HepG2 (cell line): ENCODE results near the gene AMIGO3. TPM values are rescaled to one million over a fixed set of nuclear protein-coding genes. Genes with fewer than 3 reads are reported as not detected.

ENCODE experiments used
- GATAD1 ChIP-seq: IDR thresholded peaks from 2 replicates; pipeline ENCODE4 v1.6.1; 2016; ENCODE audit warnings: missing genetic modification reagents, missing compliant biosample characterization
- KDM2A ChIP-seq: sonication (generic); formaldehyde crosslinking; IDR thresholded peaks from 2 replicates; pipeline ENCODE4 v1.4.0; 2020; ENCODE audit warnings: low read depth, missing genetic modification reagents, borderline replicate concordance
- NAIF1 ChIP-seq: sonication (generic); formaldehyde crosslinking; IDR thresholded peaks from 2 replicates; pipeline ENCODE4 v1.5.0; 2020; ENCODE audit warnings: mild to moderate bottlenecking, missing genetic modification reagents, borderline replicate concordance
- RBM22 ChIP-seq: fragments of 200-400 bp; formaldehyde crosslinking; optimal IDR thresholded peaks from 2 replicates; pipeline ENCODE3; 2017; ENCODE audit warnings: mild to moderate bottlenecking, low read length, moderate library complexity
- SAFB2 ChIP-seq: sonication (generic); formaldehyde crosslinking; IDR thresholded peaks from 2 replicates; pipeline ENCODE4 v1.5.1; 2020; ENCODE audit warnings: missing genetic modification reagents, low read depth, mild to moderate bottlenecking, borderline replicate concordance
- ZBTB3 ChIP-seq: sonication (generic); formaldehyde crosslinking; IDR thresholded peaks from 2 replicates; pipeline ENCODE4 v1.4.0; 2020; ENCODE audit warnings: low read depth, mild to moderate bottlenecking, moderate library complexity, missing genetic modification reagents, borderline replicate concordance
- ZNF260 ChIP-seq: sonication (generic); formaldehyde crosslinking; IDR thresholded peaks from 2 replicates; pipeline ENCODE4 v1.4.0; 2020; ENCODE audit warnings: missing genetic modification reagents, low read depth, mild to moderate bottlenecking, borderline replicate concordance
- ZNF292 ChIP-seq: sonication (generic); formaldehyde crosslinking; IDR thresholded peaks from 2 replicates; pipeline ENCODE4 v1.8.1; 2022; ENCODE audit warnings: mild to moderate bottlenecking, low read depth, missing genetic modification reagents, borderline replicate concordance
- polyA plus RNA-seq, 8 experiments: library from polyadenylated mRNA; depleted of rRNA in 3 of 8; stranded (reverse) in 7 of 8; unstranded in 1 of 8; fragments of >200 nt; fragmentation: Illumina TruSeq in 4 of 8; extraction: Trizol in 4 of 8; gene quantifications; 2 replicates each; pipeline versions ENCODE4 v1.2.1 to v1.2.3, GENCODE V29; 2011 to 2016; ENCODE audit warnings: low read depth in 4 of 8, missing spikeins in 1 of 8, mixed read lengths in 1 of 8; ENCODE audit not compliant: insufficient read depth in 1 of 8
- total RNA-seq, 5 experiments: library from RNA; depleted of rRNA; stranded (reverse); fragments of >200 nt; fragmentation: Illumina TruSeq; extraction: Trizol; gene quantifications; 2 replicates each; pipeline ENCODE4 v1.2.3, GENCODE V29; 2016; ENCODE audit warnings: low read depth in 1 of 5
- TF ChIP-seq, protein P1 (sequence below): sonication (generic); formaldehyde crosslinking; IDR thresholded peaks from 2 replicates; pipeline ENCODE4 v1.5.1; 2020; ENCODE audit warnings: mild to moderate bottlenecking, missing genetic modification reagents, moderate library complexity
- TF ChIP-seq, protein P2 (sequence below): sonication (generic); formaldehyde crosslinking; IDR thresholded peaks from 2 replicates; pipeline ENCODE4 v1.9.0; 2022; ENCODE audit warnings: missing genetic modification reagents, mild to moderate bottlenecking, borderline replicate concordance
- TF ChIP-seq, protein P3 (sequence below): sonication (generic); formaldehyde crosslinking; IDR thresholded peaks from one replicate; pipeline ENCODE4 v1.5.1; 2020; ENCODE audit warnings: mild to moderate bottlenecking, missing genetic modification reagents; ENCODE audit errors: not compliant biosample characterization
- TF ChIP-seq, protein P4 (sequence below): sonication (generic); formaldehyde crosslinking; conservative IDR thresholded peaks from 2 replicates; pipeline ENCODE4 v1.8.1; 2023; ENCODE audit warnings: missing genetic modification reagents

The AMIGO3 gene
- total and polyA plus RNA-seq, 2 of the 13 experiments (the other 11 are each of a cell fraction or from before 2014, with no cell fraction given): 0.35 TPM; not detected in 1

DNA sequence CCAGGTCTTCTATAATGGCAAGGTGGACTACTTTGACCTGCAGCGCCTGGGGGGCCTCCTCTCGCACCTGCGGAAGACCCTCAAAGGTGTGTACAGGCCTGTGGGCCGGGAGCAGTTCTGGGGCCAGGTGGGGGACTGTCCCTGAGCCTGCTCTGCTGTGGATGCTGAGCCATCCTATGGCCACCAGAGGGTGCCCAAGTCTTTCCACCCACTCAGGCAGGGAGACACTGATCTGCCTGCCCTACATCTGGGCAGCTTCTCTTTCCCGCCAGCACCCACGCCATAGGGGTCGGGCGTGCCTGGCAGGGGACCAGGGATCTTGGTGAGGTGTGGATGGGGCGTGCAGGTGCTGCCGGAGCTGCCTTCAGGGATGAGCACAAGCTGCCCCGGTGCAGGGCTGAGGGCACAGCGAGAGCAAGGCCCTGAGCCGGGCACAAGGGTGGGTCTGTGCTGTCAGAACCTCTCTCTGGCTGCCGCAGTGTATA, 16.0 kb downstream of the AMIGO3 start (continued):
- TF ChIP-seq, protein P1, sequence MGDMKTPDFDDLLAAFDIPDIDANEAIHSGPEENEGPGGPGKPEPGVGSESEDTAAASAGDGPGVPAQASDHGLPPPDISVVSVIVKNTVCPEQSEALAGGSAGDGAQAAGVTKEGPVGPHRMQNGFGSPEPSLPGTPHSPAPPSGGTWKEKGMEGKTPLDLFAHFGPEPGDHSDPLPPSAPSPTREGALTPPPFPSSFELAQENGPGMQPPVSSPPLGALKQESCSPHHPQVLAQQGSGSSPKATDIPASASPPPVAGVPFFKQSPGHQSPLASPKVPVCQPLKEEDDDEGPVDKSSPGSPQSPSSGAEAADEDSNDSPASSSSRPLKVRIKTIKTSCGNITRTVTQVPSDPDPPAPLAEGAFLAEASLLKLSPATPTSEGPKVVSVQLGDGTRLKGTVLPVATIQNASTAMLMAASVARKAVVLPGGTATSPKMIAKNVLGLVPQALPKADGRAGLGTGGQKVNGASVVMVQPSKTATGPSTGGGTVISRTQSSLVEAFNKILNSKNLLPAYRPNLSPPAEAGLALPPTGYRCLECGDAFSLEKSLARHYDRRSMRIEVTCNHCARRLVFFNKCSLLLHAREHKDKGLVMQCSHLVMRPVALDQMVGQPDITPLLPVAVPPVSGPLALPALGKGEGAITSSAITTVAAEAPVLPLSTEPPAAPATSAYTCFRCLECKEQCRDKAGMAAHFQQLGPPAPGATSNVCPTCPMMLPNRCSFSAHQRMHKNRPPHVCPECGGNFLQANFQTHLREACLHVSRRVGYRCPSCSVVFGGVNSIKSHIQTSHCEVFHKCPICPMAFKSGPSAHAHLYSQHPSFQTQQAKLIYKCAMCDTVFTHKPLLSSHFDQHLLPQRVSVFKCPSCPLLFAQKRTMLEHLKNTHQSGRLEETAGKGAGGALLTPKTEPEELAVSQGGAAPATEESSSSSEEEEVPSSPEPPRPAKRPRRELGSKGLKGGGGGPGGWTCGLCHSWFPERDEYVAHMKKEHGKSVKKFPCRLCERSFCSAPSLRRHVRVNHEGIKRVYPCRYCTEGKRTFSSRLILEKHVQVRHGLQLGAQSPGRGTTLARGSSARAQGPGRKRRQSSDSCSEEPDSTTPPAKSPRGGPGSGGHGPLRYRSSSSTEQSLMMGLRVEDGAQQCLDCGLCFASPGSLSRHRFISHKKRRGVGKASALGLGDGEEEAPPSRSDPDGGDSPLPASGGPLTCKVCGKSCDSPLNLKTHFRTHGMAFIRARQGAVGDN (CRISPR knock-in tag): peak; percentile 45
- no peak for TF ChIP-seq ZNF260 (CRISPR knock-in tag)
- no peak for TF ChIP-seq ZBTB3 (CRISPR knock-in tag)
- no peak for TF ChIP-seq ZNF292
- TF ChIP-seq, protein P2, sequence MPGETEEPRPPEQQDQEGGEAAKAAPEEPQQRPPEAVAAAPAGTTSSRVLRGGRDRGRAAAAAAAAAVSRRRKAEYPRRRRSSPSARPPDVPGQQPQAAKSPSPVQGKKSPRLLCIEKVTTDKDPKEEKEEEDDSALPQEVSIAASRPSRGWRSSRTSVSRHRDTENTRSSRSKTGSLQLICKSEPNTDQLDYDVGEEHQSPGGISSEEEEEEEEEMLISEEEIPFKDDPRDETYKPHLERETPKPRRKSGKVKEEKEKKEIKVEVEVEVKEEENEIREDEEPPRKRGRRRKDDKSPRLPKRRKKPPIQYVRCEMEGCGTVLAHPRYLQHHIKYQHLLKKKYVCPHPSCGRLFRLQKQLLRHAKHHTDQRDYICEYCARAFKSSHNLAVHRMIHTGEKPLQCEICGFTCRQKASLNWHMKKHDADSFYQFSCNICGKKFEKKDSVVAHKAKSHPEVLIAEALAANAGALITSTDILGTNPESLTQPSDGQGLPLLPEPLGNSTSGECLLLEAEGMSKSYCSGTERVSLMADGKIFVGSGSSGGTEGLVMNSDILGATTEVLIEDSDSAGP (CRISPR knock-in tag): peak; percentile 58; the same call in 1 of the 2 replicates
- no peak for TF ChIP-seq GATAD1 (CRISPR knock-in tag)
- no peak for TF ChIP-seq SAFB2
- no peak for TF ChIP-seq NAIF1
- TF ChIP-seq RBM22: no peak
- TF ChIP-seq, protein P3, sequence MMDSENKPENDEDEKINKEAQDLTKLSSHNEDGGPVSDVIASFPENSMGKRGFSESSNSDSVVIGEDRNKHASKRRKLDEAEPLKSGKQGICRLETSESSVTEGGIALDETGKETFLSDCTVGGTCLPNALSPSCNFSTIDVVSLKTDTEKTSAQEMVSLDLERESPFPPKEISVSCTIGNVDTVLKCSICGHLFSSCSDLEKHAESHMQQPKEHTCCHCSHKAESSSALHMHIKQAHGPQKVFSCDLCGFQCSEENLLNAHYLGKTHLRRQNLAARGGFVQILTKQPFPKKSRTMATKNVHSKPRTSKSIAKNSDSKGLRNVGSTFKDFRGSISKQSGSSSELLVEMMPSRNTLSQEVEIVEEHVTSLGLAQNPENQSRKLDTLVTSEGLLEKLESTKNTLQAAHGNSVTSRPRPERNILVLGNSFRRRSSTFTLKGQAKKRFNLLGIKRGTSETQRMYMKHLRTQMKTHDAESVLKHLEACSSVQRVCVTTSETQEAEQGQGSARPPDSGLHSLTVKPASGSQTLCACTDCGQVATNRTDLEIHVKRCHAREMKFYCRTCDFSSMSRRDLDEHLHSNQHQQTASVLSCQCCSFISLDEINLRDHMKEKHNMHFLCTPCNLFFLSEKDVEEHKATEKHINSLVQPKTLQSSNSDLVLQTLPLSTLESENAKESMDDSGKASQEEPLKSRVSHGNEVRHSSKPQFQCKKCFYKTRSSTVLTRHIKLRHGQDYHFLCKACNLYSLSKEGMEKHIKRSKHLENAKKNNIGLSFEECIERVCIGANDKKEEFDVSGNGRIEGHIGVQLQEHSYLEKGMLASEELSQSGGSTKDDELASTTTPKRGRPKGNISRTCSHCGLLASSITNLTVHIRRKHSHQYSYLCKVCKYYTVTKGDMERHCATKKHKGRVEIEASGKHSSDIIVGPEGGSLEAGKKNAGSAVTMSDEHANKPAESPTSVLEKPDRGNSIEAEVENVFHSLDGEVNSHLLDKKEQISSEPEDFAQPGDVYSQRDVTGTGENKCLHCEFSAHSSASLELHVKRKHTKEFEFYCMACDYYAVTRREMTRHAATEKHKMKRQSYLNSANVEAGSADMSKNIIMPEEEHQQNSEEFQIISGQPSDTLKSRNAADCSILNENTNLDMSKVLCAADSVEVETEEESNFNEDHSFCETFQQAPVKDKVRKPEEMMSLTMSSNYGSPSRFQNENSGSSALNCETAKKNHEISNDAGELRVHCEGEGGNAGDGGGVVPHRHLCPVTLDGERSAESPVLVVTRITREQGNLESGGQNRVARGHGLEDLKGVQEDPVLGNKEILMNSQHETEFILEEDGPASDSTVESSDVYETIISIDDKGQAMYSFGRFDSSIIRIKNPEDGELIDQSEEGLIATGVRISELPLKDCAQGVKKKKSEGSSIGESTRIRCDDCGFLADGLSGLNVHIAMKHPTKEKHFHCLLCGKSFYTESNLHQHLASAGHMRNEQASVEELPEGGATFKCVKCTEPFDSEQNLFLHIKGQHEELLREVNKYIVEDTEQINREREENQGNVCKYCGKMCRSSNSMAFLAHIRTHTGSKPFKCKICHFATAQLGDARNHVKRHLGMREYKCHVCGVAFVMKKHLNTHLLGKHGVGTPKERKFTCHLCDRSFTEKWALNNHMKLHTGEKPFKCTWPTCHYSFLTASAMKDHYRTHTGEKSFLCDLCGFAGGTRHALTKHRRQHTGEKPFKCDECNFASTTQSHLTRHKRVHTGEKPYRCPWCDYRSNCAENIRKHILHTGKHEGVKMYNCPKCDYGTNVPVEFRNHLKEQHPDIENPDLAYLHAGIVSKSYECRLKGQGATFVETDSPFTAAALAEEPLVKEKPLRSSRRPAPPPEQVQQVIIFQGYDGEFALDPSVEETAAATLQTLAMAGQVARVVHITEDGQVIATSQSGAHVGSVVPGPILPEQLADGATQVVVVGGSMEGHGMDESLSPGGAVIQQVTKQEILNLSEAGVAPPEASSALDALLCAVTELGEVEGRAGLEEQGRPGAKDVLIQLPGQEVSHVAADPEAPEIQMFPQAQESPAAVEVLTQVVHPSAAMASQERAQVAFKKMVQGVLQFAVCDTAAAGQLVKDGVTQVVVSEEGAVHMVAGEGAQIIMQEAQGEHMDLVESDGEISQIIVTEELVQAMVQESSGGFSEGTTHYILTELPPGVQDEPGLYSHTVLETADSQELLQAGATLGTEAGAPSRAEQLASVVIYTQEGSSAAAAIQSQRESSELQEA (CRISPR knock-in tag): no peak
- TF ChIP-seq, protein P4, sequence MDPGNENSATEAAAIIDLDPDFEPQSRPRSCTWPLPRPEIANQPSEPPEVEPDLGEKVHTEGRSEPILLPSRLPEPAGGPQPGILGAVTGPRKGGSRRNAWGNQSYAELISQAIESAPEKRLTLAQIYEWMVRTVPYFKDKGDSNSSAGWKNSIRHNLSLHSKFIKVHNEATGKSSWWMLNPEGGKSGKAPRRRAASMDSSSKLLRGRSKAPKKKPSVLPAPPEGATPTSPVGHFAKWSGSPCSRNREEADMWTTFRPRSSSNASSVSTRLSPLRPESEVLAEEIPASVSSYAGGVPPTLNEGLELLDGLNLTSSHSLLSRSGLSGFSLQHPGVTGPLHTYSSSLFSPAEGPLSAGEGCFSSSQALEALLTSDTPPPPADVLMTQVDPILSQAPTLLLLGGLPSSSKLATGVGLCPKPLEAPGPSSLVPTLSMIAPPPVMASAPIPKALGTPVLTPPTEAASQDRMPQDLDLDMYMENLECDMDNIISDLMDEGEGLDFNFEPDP (CRISPR knock-in tag): no peak
- no peak for TF ChIP-seq KDM2A (CRISPR knock-in tag)
